RKO (cell line): ENCODE data around the gene CTNNA3.

Experiments
- DNase-seq: peaks from one replicate; pipeline ENCODE4 v3.0.0-alpha.2; 2016; ENCODE audit warnings: low spot score

Gene CTNNA3

DNA sequence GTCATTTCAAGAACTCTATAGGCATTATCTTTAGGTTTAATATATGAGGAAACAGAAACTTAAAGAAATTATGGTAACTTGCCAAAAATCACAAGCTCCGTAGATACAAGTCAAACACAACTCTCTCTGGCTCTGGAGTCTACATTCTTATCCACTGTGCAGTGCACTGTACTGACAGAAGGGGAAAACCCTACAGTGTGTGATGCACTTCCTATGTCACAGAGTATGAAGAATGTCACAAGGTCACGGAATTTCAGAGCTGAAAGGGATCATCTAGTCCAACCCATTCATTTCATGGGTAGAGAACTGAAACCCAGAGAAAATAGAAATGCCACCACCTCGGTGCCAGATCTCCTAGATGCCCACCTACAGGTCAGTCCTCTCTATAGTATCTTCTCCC is 684.0 kb downstream of the CTNNA3 start:
- DNase-seq, result no peak

DNA sequence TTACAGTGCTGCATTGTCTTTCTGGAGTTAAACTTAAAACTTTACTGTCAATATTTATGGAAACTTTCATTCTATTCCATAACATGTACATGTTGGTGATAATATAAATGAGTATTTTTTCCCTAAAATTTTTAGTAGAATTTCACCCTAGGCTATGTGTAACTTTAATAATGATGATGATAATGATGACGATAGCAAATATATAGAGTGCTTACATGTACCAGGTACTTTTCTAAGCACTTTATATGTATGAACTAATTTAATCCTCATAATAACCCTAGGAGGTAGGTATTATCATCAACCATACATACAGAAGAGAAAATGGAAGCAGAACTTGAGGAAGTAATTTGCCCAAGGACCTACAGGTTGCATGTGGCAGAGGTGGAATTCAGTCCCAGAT is 684.5 kb downstream of the CTNNA3 start:
- DNase-seq, result no peak

DNA sequence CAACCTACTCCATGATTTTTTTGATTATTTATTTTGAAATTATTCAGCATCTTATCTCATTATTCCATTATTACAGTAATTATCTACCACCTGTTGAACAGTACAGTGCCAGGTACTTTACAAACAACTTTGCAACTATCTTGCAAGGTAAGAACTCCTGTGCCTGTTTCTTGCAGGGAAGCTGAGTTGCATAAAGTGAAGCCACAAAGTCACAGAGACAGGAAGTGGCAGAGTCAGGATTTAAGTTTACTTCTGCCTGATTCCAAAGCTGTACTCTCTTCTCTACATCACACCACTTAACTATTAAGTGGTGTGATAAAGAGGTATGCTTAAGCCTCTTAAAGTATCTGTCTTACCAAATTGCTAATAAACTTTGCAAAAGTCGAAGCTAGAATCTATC is 690.0 kb downstream of the CTNNA3 start:
- no peak for DNase-seq

DNA sequence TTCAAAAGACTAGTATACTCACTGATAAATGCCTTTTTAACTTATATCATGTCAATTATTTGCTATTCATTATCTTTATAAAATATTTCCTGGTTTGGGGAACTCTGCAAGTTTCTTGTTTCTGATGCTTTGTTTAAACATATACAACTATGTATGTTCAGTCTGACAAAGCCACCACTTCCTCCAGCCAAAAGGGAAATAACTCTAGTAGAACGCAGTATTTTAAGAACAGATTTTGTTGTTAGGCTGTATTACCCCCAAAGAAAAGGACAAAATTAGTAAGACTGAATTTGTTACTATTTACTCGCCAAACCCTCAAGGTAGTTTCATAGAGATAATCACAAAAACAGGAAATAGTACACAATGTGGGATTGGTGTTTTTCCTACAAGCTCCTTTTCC is 691.3 kb downstream of the CTNNA3 start:
- no peak for DNase-seq

DNA sequence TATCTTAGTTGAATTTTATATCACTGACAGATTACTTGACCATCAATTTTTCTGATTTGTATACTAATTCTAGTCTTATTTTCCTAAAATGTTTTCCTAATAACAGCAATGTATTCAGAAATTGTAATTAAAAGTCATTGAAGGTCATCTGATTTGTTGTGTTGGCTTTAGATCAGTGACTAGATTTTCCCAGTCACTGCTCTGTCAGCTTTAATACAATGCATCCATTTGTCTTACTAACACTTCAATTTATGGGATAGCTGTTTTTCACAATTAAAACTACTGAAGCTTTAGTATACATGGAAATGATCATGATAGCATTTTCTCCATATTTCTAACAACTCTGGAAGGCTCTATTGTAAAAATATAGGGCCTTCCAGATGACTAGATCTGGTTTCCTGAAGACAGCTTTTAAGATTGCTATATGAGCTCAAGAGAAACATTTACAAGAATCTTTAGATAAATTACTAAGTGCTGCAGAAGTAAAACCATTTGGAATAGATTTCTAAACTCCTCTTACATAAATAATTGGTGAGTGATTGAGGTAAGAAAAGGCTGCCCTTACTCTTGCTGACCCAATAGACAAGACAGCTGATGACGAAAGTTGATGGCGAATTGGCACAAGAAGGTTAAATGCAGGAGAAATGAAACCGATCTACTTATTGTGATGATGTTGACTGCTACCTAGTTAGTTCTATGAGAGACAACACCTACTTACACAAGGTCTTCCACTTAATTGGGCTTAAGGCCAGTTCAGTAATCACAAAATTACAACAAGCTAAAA is 696.0 kb downstream of the CTNNA3 start:
- DNase-seq, result no peak

DNA sequence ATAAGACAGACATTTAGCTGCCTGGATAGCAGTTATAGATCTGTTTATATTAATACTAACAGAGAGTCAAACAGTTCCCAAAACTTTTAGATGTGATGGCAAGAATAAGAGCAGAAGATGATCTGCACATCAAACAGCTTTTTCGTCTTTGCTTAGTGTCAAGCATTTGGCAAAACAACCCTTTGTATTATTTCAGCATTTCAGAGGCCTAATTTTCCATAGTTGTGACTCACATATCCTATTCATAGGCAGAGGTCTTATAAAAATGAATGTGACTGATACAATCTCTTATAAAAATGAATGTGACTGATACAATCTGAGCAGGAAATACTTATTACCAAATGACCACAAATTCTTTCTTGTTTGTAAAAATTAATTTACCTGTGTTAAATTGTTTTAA is 699.0 kb downstream of the CTNNA3 start:
- no peak for DNase-seq

DNA sequence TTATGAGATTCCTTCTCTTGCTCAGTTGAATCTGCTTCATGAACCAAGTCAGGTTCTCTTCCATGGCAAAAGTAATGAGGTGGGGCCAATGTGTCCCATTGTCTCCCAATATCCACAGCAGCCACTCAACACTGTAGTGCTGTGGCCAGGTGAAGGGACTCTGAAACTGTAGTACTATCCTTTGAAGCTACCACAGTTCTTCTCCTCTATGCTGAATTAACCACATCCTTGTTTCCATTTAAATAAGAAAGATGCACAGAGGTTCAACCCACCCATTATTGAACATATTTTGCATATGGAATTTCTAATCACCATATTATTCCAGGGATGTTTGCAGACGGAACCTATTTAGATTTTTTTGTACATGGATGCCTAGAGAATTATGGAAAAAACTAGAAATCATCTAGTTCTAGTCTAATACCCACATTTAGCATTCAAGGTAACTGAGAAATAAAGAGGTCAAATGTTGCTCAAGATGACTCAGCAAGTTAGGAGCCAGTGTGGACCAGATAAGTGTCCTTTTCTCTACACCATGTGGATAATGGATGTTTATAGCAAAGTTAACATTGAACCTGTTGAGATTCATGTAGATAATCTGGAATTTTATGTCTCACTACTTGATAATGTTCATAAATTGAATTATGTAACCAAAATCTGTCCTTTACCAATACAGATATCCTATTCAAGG is 705.7 kb downstream of the CTNNA3 start:
- DNase-seq, result no peak

DNA sequence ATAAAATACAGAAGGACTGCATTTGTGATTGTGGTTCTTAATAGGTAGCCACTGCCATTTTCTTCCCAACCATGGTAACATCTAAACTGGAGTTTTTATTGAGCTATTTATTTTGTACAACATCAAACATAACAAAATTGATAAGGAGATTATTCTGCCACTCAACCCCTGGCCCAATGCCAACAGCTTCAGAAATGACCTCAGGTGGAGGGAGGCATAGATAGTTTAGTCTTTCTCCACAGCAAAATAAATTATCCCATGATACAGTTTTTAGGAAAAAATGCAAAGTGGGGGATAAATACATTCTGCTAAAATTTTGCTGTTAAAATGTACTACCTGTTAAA is 712.5 kb downstream of the CTNNA3 start:
- DNase-seq, result no peak

DNA sequence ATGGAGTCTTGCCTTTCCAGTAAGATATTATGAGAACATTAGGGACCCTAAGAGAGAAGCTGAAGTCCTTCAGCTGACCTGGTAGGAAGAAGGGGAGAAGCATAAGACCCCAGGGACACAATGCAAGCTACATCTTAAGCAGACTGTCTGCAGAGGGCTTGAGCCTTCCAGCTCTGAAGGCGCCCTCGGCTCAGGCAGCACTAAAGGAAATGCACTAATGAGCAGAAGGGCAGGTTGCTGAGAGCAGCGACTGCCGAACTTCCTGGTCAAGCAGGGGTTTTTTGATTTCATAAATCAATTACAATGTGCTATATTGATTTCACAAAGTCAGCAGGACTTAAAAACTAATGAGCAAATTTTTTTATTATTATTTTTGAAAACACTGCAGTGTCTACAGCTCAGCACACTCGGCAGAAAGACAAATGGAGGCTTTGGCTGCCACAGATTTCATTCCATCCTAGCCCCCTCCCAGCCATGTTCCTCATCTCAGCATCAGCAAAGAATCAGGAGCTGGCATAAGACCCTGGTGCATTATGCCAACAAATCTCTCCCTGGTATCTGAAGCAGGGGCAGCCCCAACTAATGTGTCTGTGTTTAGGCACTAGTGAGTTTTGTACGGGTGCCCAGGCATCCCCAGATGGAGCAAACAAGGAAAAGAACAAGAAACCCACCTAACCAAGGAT is 713.1 kb downstream of the CTNNA3 start:
- no peak for DNase-seq

DNA sequence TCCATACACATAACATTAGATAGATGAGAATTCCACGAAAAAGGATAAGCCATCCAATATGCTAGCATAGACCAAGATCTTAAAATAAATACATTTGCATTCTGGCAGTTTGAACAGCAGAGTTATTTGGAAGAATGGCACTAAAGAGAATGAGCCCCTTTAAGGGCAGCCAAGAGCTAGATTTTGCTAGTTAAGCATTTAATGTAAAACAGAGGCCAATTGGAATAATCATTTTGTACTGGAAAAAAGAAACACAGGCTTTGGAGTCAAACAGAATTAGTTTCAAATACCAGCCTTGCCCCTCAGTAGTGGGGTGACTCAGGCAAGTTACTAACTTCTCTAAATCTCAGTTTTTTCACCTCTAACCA is 714.0 kb downstream of the CTNNA3 start:
- no peak for DNase-seq

DNA sequence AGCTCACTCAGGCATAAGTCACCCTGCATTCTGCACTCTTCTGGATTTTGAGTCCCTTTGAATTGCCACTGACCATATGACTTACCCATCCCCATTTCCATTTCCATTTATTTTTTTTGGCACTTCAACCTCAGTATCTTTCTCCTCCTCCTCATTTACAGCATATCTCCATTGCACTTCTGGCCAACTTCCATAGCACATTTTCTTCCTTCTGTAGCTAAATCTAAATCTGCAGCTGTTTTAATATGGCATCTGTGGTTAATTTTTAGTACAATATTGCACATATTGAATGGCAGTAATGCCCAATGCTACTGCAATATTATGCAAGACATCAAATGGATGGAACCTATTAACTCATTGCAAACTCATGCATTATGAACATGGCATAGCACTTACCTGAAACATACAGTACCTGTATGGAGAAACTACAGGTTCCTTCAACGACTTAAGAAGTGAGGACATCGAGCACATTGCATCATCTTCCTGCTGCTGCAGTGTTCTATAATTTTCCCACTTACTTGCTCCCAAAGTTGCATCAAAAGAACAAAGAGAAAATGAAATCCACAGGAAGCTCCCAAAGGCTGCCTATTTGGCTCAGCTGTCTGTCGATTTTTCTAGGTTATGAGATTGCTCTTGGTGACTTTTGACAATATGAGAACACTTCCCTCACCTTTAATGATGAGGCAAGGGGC is 714.5 kb downstream of the CTNNA3 start:
- DNase-seq, result no peak

DNA sequence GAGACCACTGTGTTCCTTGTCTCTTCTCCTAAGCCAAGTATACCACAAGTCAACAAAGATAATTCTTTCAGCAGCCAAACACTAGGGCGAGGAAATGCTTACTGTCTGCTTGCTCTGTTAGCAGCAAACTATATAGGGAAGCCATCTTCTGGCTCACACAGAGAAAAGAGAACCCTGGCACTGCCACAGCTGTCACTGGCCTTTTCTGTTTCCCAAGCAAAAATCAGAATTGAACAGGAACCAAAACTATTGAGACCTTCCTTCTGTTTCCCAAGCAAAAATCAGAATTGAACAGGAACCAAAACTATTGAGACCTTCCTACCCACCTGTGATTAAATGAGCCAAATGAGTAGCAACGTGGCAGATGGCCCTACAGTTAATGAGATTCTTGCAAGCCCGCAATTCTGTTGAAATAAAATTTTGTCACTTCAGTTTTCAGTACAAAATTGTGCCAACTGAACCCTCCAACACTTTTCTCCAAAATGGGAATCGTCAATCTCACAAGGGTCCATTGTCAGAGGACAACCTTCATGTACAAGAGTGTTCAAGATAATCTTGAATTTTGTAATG is 715.7 kb downstream of the CTNNA3 start:
- DNase-seq, result no peak

DNA sequence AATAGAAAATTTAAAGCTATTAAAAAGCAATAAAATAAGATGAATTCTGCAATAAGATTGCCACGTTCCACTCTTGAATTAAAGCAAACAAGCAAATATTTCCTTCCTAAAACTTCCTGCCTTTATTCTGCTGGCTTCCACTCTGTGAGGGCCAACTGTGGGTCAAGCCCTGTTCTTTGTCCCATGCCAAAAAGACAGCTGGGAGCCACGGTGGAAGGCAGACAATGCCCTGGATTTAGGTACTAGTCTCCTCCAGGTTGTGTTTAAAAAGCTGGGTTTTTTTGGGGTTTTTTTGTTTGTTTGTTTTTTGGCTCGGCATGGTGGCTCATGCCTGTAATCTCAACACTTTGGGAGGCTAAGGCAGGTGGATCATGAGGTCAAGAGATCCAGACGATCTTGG is 731.0 kb downstream of the CTNNA3 start:
- DNase-seq, result no peak

DNA sequence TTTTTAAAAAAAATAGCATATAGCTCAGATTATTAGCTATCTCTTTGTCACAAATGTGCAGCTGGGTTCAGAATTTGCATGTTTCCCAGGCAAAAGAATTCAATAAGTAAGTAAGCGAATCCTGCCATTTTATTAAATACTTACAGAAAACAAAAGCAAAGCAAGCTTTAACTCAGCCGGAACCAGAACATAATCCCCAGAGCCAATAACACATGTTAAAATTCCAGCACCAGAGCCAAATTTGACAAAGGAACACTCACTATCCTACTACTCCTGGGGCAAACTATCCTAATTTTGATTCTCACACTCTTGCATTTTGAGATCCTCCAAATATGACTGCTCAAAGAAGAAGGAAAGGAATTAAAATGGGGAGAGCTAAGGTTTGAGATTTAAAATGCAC is 737.5 kb downstream of the CTNNA3 start:
- DNase-seq, result no peak

DNA sequence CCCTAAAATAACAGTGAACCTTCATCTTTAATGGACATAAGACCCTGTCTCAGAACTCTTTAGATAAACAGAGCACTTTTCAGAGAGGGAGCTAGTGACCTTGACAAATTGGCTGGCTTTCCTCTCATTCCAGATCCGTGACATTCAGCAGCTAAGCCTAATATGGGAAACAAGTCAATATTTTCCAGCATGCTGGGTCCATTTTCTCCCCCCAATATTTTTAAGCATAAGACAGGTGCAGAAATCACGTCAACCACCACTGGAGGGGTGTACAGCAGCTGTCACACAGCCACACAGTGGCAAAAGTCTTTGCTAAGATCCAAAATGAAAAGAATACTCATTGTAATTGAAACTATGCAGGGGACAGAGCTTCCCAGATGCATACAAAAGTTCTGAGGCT is 744.1 kb downstream of the CTNNA3 start:
- no peak for DNase-seq

DNA sequence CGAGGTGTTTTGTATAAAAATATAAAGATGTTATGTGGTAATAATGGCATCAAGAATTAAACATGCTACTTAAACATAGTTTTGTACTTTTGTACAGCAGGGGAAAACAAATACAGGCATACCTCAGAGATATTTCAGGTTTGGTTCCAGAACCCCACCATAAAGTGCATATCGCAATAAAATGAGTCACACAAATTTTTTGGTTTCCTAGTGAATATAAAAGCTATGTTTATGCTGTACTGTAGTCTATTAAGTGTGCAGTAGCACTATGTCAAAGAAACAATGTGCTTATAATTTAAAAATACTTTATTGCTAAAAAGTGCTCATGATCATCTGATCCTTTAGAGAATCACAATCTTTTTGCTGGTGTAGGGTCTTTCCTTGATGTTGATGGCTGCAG is 752.4 kb downstream of the CTNNA3 start:
- DNase-seq, result no peak

DNA sequence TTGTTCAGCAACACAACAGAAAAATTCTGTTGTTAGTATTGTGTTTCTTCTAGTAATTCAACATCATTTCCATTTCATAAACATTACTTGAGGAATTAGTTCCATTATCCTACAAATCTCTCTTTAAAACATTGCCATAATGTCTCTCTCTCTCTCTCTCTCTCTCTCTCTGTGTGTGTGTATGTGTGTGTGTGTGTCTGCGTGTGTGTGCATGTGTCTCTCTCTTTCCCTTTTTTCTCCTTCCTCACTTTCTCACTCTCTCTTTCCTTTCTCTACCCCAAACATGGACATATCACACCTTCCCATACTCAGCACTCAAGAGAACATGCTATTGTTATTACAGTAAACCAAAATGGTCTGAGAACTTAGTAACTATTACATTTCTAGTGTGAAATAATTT is 753.6 kb downstream of the CTNNA3 start:
- DNase-seq, result no peak

DNA sequence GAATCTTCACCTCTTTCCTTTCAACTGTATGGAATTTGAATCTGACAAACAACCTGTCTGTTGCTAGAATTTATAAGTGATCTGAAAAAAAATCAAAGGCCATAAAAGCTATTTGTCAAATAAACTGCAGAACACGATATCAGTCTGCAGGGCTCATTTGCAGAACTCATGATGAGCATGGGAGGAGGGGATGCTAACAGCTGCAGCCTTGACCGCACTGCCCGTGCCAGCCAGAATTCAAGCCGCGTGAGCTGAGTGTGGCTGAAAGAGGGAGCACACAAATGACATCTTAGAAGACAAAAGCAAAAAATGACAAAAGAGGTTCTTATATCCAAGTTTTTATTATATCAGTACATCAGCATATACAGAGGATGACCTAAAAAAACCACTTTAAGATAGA is 754.5 kb downstream of the CTNNA3 start:
- DNase-seq, result no peak

DNA sequence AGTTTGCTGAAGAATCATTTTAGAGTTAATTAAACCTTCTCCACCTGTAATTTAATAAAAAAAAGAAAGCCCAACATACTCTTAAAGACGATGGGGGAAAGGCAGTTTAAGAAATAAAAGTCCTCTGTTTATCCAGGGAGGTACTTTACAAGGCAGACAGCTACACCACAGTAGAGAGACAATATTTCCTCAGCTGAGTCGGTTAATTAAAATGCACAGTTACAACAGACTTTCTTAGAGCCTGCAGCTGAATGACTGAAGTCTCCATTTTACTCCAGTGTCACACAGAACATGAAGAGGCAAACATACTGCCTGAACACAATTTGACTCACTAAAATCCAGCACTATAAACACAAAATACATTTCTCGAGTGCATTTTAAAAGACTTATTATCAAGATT is 755.0 kb downstream of the CTNNA3 start:
- no peak for DNase-seq

DNA sequence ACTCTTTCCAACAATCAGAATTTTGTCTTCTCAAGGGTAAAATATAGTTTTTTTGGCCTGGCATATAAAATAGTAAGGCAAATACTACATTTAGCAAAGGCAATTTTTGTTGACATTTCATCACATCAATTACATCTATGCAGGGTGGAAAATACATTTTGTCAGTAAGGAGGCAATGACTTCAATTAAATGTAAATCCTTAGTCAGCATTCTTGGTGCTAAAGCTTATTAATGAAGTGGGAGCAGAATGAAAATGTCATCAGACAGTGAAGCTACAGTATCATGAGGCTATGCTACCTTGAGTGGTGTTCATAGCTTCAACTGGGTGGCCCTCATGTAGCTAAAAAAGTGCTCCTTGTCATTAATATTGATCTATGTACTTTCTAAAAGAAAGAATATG is 761.3 kb downstream of the CTNNA3 start:
- no peak for DNase-seq

DNA sequence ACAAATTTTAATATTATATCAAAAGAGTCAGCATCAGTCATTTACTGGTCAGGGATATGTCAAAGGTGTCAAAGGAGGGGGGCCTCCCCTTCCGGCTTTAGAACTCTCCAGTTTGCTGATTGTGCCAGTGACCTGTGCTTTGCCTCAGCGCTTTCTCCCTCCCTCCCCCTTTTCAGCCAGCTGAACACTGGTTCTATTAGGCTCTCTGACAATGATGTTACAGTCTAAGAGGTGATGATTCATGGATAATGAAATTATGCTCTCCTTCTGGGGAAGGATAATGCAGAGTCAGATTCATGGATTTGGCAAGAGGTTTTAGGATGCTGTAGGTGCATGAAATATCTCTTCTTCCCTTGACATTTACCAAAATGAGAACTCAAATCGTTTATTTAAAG is 764.0 kb downstream of the CTNNA3 start:
- DNase-seq, result no peak

DNA sequence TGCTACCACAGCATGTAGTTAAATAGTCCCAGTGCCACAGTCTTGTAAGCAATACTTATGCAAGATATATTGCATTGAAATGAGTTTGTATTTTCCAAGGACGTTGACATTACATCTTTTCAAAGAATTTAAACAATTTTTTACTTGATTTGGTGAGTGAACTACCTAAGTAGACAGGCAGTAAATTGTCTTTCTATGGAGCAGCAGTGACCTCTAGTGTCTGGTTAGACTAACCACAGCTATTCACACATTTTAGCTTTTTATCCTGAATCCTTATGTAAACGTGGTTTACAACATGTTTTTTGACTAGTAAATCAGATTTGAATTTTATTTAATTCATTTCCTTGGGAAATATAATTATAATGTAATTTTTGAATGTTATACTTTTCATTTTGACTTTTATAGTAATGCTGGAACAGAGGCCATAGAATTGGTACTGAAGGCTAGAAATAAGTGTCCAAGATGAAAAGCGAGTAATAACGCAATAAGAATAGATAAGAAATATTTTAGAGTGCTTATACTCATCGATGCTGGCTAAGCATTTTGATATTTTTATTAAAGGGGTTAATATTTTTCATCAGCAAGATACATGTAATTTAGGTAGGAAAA is 764.6 kb downstream of the CTNNA3 start:
- DNase-seq, result peak; percentile 79
